ENCODE measurements around the gene ZNF319. TPM values are rescaled to one million over a fixed set of nuclear protein-coding genes. Genes with fewer than 3 reads are reported as not detected.
A peak's percentile ranks its signal among the peaks of the same experiment; 100 is the strongest.

The ZNF319 gene
- total and polyA plus RNA-seq, 2 donors from 2014 or later: 2.9 to 10.9 TPM

GRCh38 chr16:57949595-57950238 lies 50.8 kb downstream of the ZNF319 start:
- no peak overlapping the region for H3K27ac ChIP-seq (ENCODE audit: low read depth in 2 of 2, low read length in 2 of 2)

GRCh38 chr16:57949013-57949412 lies 51.5 kb downstream of the ZNF319 start:
- Histone ChIP-seq H3K9me3 (ENCODE audit: control insufficient read depth in 2 of 3, insufficient read depth in 1 of 3, low read length in 3 of 3) (no peaks in the 10 kb centered on the region), H3K4me3 (ENCODE audit: low read length in 3 of 3) (no peak overlapping the region), H3K36me3 (ENCODE audit: control insufficient read depth in 2 of 3, insufficient read depth in 3 of 3, low read length in 3 of 3) (no peaks in the 10 kb centered on the region), H3K9ac (ENCODE audit: low read length in 3 of 3) (no peak overlapping the region), H3K27ac (ENCODE audit: low read depth in 2 of 2, low read length in 2 of 2) (no peak overlapping the region), H3K4me1 (ENCODE audit: control insufficient read depth in 2 of 3, insufficient read depth in 2 of 3, low read depth in 1 of 3, low read length in 3 of 3) (no peaks in the 10 kb centered on the region), H3K27me3 (ENCODE audit: control insufficient read depth, insufficient read depth, low read length) (no peaks in the 10 kb centered on the region)
- intact Hi-C loops (cut with DNase I): no loop called here
- DNase-seq: peak in 1 of 5 donors; percentile 18
- no peak for FAIRE-seq
- TF ChIP-seq CTCF (IDR thresholded peaks at IDR 0.05; ENCODE audit: borderline replicate concordance, extremely low read depth, insufficient read depth): no peak

More at GRCh38 chr16:57949595-57950238, 50.8 kb downstream of the ZNF319 start:
- Histone ChIP-seq H3K4me1 (ENCODE audit: control insufficient read depth in 2 of 3, insufficient read depth in 2 of 3, low read depth in 1 of 3, low read length in 3 of 3) (no peaks in the 10 kb centered on the region), H3K27me3 (ENCODE audit: control insufficient read depth, insufficient read depth, low read length) (no peaks in the 10 kb centered on the region), H3K36me3 (ENCODE audit: control insufficient read depth in 2 of 3, insufficient read depth in 3 of 3, low read length in 3 of 3) (no peaks in the 10 kb centered on the region), H3K9me3 (ENCODE audit: control insufficient read depth in 2 of 3, insufficient read depth in 1 of 3, low read length in 3 of 3) (no peaks in the 10 kb centered on the region), H3K4me3 (ENCODE audit: low read length in 3 of 3) (no peak overlapping the region), H3K9ac (ENCODE audit: low read length in 3 of 3) (no peak overlapping the region)
- FAIRE-seq (no peak), DNase-seq (no peak)
- intact Hi-C loops (cut with DNase I): no loop called here
- TF ChIP-seq CTCF (IDR thresholded peaks at IDR 0.05; ENCODE audit: borderline replicate concordance, extremely low read depth, insufficient read depth): no peak

GRCh38 chr16:57948027-57948426 lies 52.4 kb downstream of the ZNF319 start:
- Histone ChIP-seq H3K36me3 (ENCODE audit: control insufficient read depth in 2 of 3, insufficient read depth in 3 of 3, low read length in 3 of 3) (no peaks in the 10 kb centered on the region), H3K27me3 (ENCODE audit: control insufficient read depth, insufficient read depth, low read length) (no peaks in the 10 kb centered on the region), H3K4me1 (ENCODE audit: control insufficient read depth in 2 of 3, insufficient read depth in 2 of 3, low read depth in 1 of 3, low read length in 3 of 3) (no peaks in the 10 kb centered on the region), H3K9ac (ENCODE audit: low read length in 3 of 3) (no peak overlapping the region), H3K4me3 (ENCODE audit: low read length in 3 of 3) (no peak overlapping the region), H3K27ac (ENCODE audit: low read depth in 2 of 2, low read length in 2 of 2) (no peak overlapping the region), H3K9me3 (ENCODE audit: control insufficient read depth in 2 of 3, insufficient read depth in 1 of 3, low read length in 3 of 3) (no peaks in the 10 kb centered on the region)
- DNase-seq (no peak), FAIRE-seq (no peak)
- no peak for TF ChIP-seq CTCF (IDR thresholded peaks at IDR 0.05; ENCODE audit: borderline replicate concordance, extremely low read depth, insufficient read depth)
- intact Hi-C loops (cut with DNase I): no loop called here

GRCh38 chr16:57947261-57947660 lies 53.2 kb downstream of the ZNF319 start:
- Histone ChIP-seq H3K27ac (ENCODE audit: low read depth in 2 of 2, low read length in 2 of 2) (no peak overlapping the region), H3K9ac (ENCODE audit: low read length in 3 of 3) (no peak overlapping the region), H3K4me3 (ENCODE audit: low read length in 3 of 3) (no peak overlapping the region), H3K4me1 (ENCODE audit: control insufficient read depth in 2 of 3, insufficient read depth in 2 of 3, low read depth in 1 of 3, low read length in 3 of 3) (no peaks in the 10 kb centered on the region), H3K9me3 (ENCODE audit: control insufficient read depth in 2 of 3, insufficient read depth in 1 of 3, low read length in 3 of 3) (no peaks in the 10 kb centered on the region), H3K36me3 (ENCODE audit: control insufficient read depth in 2 of 3, insufficient read depth in 3 of 3, low read length in 3 of 3) (no peaks in the 10 kb centered on the region), H3K27me3 (ENCODE audit: control insufficient read depth, insufficient read depth, low read length) (no peaks in the 10 kb centered on the region)
- intact Hi-C loops (cut with DNase I): no loop called here
- TF ChIP-seq CTCF (IDR thresholded peaks at IDR 0.05; ENCODE audit: borderline replicate concordance, extremely low read depth, insufficient read depth): no peak
- DNase-seq (no peak), FAIRE-seq (no peak)
